Measurements from ENCODE around the gene MAPK14.
A peak's percentile ranks its signal among the peaks of the same experiment; 100 is the strongest.
"Not testable (repeated sequence)": the region's sequence is repeated elsewhere in the genome, so short reads cannot be mapped to it uniquely, and the experiment has no call there.

The MAPK14 gene

GRCh38 chr6:36028088-36028876 is 674 bp downstream of the MAPK14 start:
- Mint-ChIP-seq H3K27ac (peak overlapping the region; percentile 98), H3K27me3 (peaks cover 19% of the 10 kb centered on the region), H3K9me3 (no peaks in the 10 kb centered on the region), H3K4me1 (ENCODE audit: low read depth) (peaks cover 43% of the 10 kb centered on the region), H3K4me3 (peak overlapping the region; percentile 95), H3K36me3 (ENCODE audit: low read depth) (peaks cover 27% of the 10 kb centered on the region)
- DNase-seq: peak; percentile 69

- DNase-seq: peak; percentile 75
- peaks cover 27% of the 10 kb centered on the region for H3K36me3 Mint-ChIP-seq (ENCODE audit: low read depth)
- H3K4me3 Mint-ChIP-seq: peak overlapping the region; percentile 95
- peaks cover 46% of the 10 kb centered on the region for H3K4me1 Mint-ChIP-seq (ENCODE audit: low read depth)
- H3K27me3 Mint-ChIP-seq: peaks cover 14% of the 10 kb centered on the region
- H3K27ac Mint-ChIP-seq: peak overlapping the region; percentile 98
- H3K9me3 Mint-ChIP-seq: no peaks in the 10 kb centered on the region
Measured at GRCh38 chr6:36028877-36029324, 1.3 kb downstream of the MAPK14 start.

- H3K27me3 Mint-ChIP-seq: peaks cover 11% of the 10 kb centered on the region
- peak overlapping the region; percentile 95 for H3K4me3 Mint-ChIP-seq
- no peak for DNase-seq
- H3K4me1 Mint-ChIP-seq (ENCODE audit: low read depth): peaks cover 49% of the 10 kb centered on the region
- peaks cover 31% of the 10 kb centered on the region for H3K36me3 Mint-ChIP-seq (ENCODE audit: low read depth)
- H3K27ac Mint-ChIP-seq: peak overlapping the region; percentile 98
- no peaks in the 10 kb centered on the region for H3K9me3 Mint-ChIP-seq
Measured at GRCh38 chr6:36029464-36029863, 1.9 kb downstream of the MAPK14 start.

GRCh38 chr6:36032261-36032660 is 4.7 kb downstream of the MAPK14 start:
- H3K4me3 Mint-ChIP-seq: no peak overlapping the region
- peaks cover 63% of the 10 kb centered on the region for H3K4me1 Mint-ChIP-seq (ENCODE audit: low read depth)
- no peaks in the 10 kb centered on the region for H3K27me3 Mint-ChIP-seq
- no peak for DNase-seq
- peaks cover 45% of the 10 kb centered on the region for H3K36me3 Mint-ChIP-seq (ENCODE audit: low read depth)
- H3K27ac Mint-ChIP-seq: no peak overlapping the region
- H3K9me3 Mint-ChIP-seq: no peaks in the 10 kb centered on the region

- H3K27ac Mint-ChIP-seq, H3K4me3 Mint-ChIP-seq, H3K9me3 Mint-ChIP-seq, H3K27me3 Mint-ChIP-seq, DNase-seq: not testable (repeated sequence)
- Mint-ChIP-seq H3K4me1 (ENCODE audit: low read depth) (peaks cover 69% of the 10 kb centered on the region), H3K36me3 (ENCODE audit: low read depth) (peaks cover 45% of the 10 kb centered on the region)
Measured at GRCh38 chr6:36033144-36033543, 5.5 kb downstream of the MAPK14 start.

GRCh38 chr6:36033935-36034334 is 6.3 kb downstream of the MAPK14 start:
- Mint-ChIP-seq H3K36me3 (ENCODE audit: low read depth) (peaks cover 37% of the 10 kb centered on the region), H3K4me3 (peak overlapping the region; percentile 12), H3K9me3 (no peaks in the 10 kb centered on the region), H3K27me3 (no peaks in the 10 kb centered on the region), H3K27ac (peak overlapping the region; percentile 45), H3K4me1 (ENCODE audit: low read depth) (peaks cover 76% of the 10 kb centered on the region)
- peak; percentile 50 for DNase-seq

- H3K4me3 Mint-ChIP-seq: no peak overlapping the region
- H3K27ac Mint-ChIP-seq: no peak overlapping the region
- H3K4me1 Mint-ChIP-seq (ENCODE audit: low read depth): peaks cover 77% of the 10 kb centered on the region
- no peaks in the 10 kb centered on the region for H3K9me3 Mint-ChIP-seq
- DNase-seq: no peak
- H3K27me3 Mint-ChIP-seq: no peaks in the 10 kb centered on the region
- peaks cover 32% of the 10 kb centered on the region for H3K36me3 Mint-ChIP-seq (ENCODE audit: low read depth)
Measured at GRCh38 chr6:36034441-36034840, 6.8 kb downstream of the MAPK14 start.

GRCh38 chr6:36035225-36035624 is 7.6 kb downstream of the MAPK14 start:
- Mint-ChIP-seq H3K4me1 (ENCODE audit: low read depth) (peaks cover 78% of the 10 kb centered on the region), H3K9me3 (no peaks in the 10 kb centered on the region), H3K36me3 (ENCODE audit: low read depth) (peaks cover 28% of the 10 kb centered on the region), H3K4me3 (no peak overlapping the region), H3K27me3 (no peaks in the 10 kb centered on the region), H3K27ac (peak overlapping the region; percentile 70)
- DNase-seq: no peak

- H3K4me1 Mint-ChIP-seq (ENCODE audit: low read depth): peaks cover 80% of the 10 kb centered on the region
- peaks cover 28% of the 10 kb centered on the region for H3K36me3 Mint-ChIP-seq (ENCODE audit: low read depth)
- no peaks in the 10 kb centered on the region for H3K27me3 Mint-ChIP-seq
- DNase-seq: no peak
- H3K9me3 Mint-ChIP-seq: no peaks in the 10 kb centered on the region
- peak overlapping the region; percentile 41 for H3K27ac Mint-ChIP-seq
- H3K4me3 Mint-ChIP-seq: no peak overlapping the region
Measured at GRCh38 chr6:36038120-36038876, 10.7 kb downstream of the MAPK14 start.

- H3K36me3 Mint-ChIP-seq (ENCODE audit: low read depth): peaks cover 31% of the 10 kb centered on the region
- H3K27ac Mint-ChIP-seq: no peak overlapping the region
- H3K4me3 Mint-ChIP-seq: no peak overlapping the region
- no peaks in the 10 kb centered on the region for H3K27me3 Mint-ChIP-seq
- H3K4me1 Mint-ChIP-seq (ENCODE audit: low read depth): peaks cover 74% of the 10 kb centered on the region
- H3K9me3 Mint-ChIP-seq: no peaks in the 10 kb centered on the region
- no peak for DNase-seq
Measured at GRCh38 chr6:36039112-36039511, 11.5 kb downstream of the MAPK14 start.

- no peaks in the 10 kb centered on the region for H3K9me3 Mint-ChIP-seq
- no peaks in the 10 kb centered on the region for H3K27me3 Mint-ChIP-seq
- peaks cover 71% of the 10 kb centered on the region for H3K4me1 Mint-ChIP-seq (ENCODE audit: low read depth)
- H3K27ac Mint-ChIP-seq: no peak overlapping the region
- no peak for DNase-seq
- no peak overlapping the region for H3K4me3 Mint-ChIP-seq
- peaks cover 30% of the 10 kb centered on the region for H3K36me3 Mint-ChIP-seq (ENCODE audit: low read depth)
Measured at GRCh38 chr6:36040958-36041357, 13.3 kb downstream of the MAPK14 start.

- Mint-ChIP-seq H3K27me3 (no peaks in the 10 kb centered on the region), H3K9me3 (no peaks in the 10 kb centered on the region), H3K4me1 (ENCODE audit: low read depth) (peaks cover 66% of the 10 kb centered on the region), H3K27ac (no peak overlapping the region), H3K4me3 (no peak overlapping the region), H3K36me3 (ENCODE audit: low read depth) (peaks cover 22% of the 10 kb centered on the region)
- DNase-seq: no peak
Measured at GRCh38 chr6:36042618-36043260, 15.1 kb downstream of the MAPK14 start.

- no peaks in the 10 kb centered on the region for H3K9me3 Mint-ChIP-seq
- peaks cover 16% of the 10 kb centered on the region for H3K36me3 Mint-ChIP-seq (ENCODE audit: low read depth)
- peaks cover 15% of the 10 kb centered on the region for H3K4me1 Mint-ChIP-seq (ENCODE audit: low read depth)
- H3K27me3 Mint-ChIP-seq: no peaks in the 10 kb centered on the region
- no peak overlapping the region for H3K27ac Mint-ChIP-seq
- DNase-seq: no peak
- no peak overlapping the region for H3K4me3 Mint-ChIP-seq
Measured at GRCh38 chr6:36049582-36049981, 22.0 kb downstream of the MAPK14 start.

GRCh38 chr6:36050305-36050704 is 22.7 kb downstream of the MAPK14 start:
- Mint-ChIP-seq H3K27me3 (no peaks in the 10 kb centered on the region), H3K36me3 (ENCODE audit: low read depth) (peaks cover 19% of the 10 kb centered on the region), H3K9me3 (no peaks in the 10 kb centered on the region), H3K4me3 (no peak overlapping the region), H3K4me1 (ENCODE audit: low read depth) (peaks cover 18% of the 10 kb centered on the region), H3K27ac (no peak overlapping the region)
- no peak for DNase-seq

All from activated T-cell treated with anti-CD3 and anti-CD28 coated beads, Interleukin-2, amount 50 U/mL, for 24 hours (primary cell).